Measurements from ENCODE around the gene ARHGEF40. TPM values are rescaled to one million over a fixed set of nuclear protein-coding genes. Genes with fewer than 3 reads are reported as not detected.

The ARHGEF40 gene
- total and polyA plus RNA-seq, 2 donors (not counting 1 experiment from before 2014, with no cell fraction given), result 1.0 to 1.7 TPM

DNA sequence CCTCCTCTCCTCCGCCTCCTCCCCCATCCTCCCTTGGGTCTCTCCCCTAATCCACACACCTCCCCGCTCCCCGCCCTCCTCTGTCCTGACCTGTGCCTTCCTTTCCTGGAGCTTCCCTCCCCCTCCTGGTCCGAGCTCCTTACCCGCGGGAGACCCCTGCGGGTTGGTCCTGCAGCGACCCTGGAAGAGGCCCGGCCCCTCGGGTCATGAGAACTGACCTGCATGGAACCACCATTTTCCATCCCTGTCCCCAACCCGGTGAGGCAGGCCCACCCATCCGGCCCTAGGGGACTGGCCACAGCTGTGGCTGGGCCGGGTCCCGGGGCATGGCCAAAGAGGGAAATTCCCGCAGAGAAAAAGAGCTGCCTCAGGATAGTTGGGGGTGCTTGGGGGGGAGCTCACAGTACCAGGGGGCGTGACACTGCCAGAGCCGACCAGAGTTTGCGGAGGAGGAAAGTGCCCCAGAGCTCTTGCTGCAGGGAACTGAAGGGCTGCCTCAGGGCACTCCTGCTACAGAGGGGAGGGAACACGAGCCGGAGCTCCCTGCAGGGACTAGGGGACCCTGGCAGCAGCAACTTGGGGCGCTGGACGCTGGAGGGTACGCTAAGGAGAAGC, 613 bp downstream of the ARHGEF40 start:
- Histone ChIP-seq H3K27ac (ENCODE audit: low read length in 2 of 2) (no peak overlapping the region), H3K79me2 (ENCODE audit: control insufficient read depth, insufficient read depth, low read length) (no peaks in the 10 kb centered on the region), H3K4me3 (ENCODE audit: control extremely low read depth in 1 of 5, extremely low read depth in 1 of 5, insufficient read depth in 1 of 5, low read depth in 2 of 5, low read length in 4 of 5) (peak overlapping the region; percentile 17 to 69 (median 53)), H4K20me1 (ENCODE audit: control insufficient read depth, insufficient read depth, low read length, poor library complexity, severe bottlenecking) (no peaks in the 10 kb centered on the region), H3K9ac (ENCODE audit: low read length) (peak overlapping the region; percentile 70), H3K4me2 (replicated peaks; ENCODE audit: low read depth, low read length, poor library complexity, severe bottlenecking) (peak overlapping the region; percentile 97), H3K9me3 (ENCODE audit: control extremely low read depth in 1 of 3, control insufficient read depth in 2 of 3, insufficient read depth in 1 of 3, low read length in 2 of 3) (peaks cover 0 to 9% (median 0%) of the 10 kb centered on the region in 3 donors), H2AFZ (ENCODE audit: insufficient read depth, low read depth, low read length, poor library complexity, severe bottlenecking) (peak overlapping the region; percentile 43), H3K27me3 (replicated peaks in 1 of 4; ENCODE audit: control extremely low read depth in 1 of 4, control insufficient read depth in 3 of 4, insufficient read depth in 4 of 4, low read length in 3 of 4) (peaks cover 0 to 50% (median 18%) of the 10 kb centered on the region in 4 experiments), H3K36me3 (replicated peaks in 1 of 2; ENCODE audit: control extremely low read depth in 1 of 2, control insufficient read depth in 1 of 2, extremely low read depth in 1 of 2, insufficient read depth in 2 of 2, low read length in 1 of 2) (no peaks in the 10 kb centered on the region), H3K4me1 (ENCODE audit: control insufficient read depth in 2 of 2, insufficient read depth in 2 of 2, low read length in 2 of 2) (peaks cover 34 to 40% of the 10 kb centered on the region in 2 donors)
- ChIA-PET CTCF (interaction anchor here (0.7 to 6.2 kb wide), 13 partner anchors 13 to 99 kb away, joined by 3 to 133 read pairs (median 5); partner anchors contain the start of gene TMEM253), POLR2A (interaction anchor here (0.9 to 2.7 kb wide), 6 partner anchors 22 to 1848 kb away, joined by 3 to 27 read pairs (median 6); partner anchors contain the start of genes NDRG2, RBM23 and ZNF219)
- peak; percentile 26 for ATAC-seq (ENCODE audit: low read depth)
- Mint-ChIP-seq H3K4me3 (peak overlapping the region; percentile 93), H3K27me3 (peaks cover 27% of the 10 kb centered on the region), H3K27ac (peak overlapping the region; percentile 73), H3K4me1 (peaks cover 44% of the 10 kb centered on the region), H3K9me3 (ENCODE audit: insufficient read depth) (no peaks in the 10 kb centered on the region)
- intact Hi-C loops (cut with micrococcal nuclease), result loop anchor here (1.0 to 2.0 kb wide), 3 partner anchors 33 to 56 kb away; partner anchors contain the start of gene NDRG2
- under 1% methylated on average over 22 of the region's 23 CpGs for WGBS (ENCODE audit: insufficient coverage)
- peak; percentile 74 for TF ChIP-seq EZH2 (IDR thresholded peaks at IDR 0.05; ENCODE audit: borderline replicate concordance, insufficient read depth, low read depth, low read length, poor library complexity, severe bottlenecking)
- TF ChIP-seq, protein P1, sequence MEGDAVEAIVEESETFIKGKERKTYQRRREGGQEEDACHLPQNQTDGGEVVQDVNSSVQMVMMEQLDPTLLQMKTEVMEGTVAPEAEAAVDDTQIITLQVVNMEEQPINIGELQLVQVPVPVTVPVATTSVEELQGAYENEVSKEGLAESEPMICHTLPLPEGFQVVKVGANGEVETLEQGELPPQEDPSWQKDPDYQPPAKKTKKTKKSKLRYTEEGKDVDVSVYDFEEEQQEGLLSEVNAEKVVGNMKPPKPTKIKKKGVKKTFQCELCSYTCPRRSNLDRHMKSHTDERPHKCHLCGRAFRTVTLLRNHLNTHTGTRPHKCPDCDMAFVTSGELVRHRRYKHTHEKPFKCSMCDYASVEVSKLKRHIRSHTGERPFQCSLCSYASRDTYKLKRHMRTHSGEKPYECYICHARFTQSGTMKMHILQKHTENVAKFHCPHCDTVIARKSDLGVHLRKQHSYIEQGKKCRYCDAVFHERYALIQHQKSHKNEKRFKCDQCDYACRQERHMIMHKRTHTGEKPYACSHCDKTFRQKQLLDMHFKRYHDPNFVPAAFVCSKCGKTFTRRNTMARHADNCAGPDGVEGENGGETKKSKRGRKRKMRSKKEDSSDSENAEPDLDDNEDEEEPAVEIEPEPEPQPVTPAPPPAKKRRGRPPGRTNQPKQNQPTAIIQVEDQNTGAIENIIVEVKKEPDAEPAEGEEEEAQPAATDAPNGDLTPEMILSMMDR (IDR thresholded peaks at IDR 0.05), result no peak
- no peak for DNase-seq

Data from B cell (primary cell).